GM18519 (cell line): ENCODE data around the gene NUDT8.
"Not testable (repeated sequence)": the region's sequence is repeated elsewhere in the genome, so short reads cannot be mapped to it uniquely, and the experiment has no call there.

Source experiments
- ATAC-seq: cut with Tn5 transposase; IDR thresholded peaks from one replicate; pipeline ENCODE4 v1.9.1; 2021; ENCODE audit warnings: mild to moderate bottlenecking, moderate library complexity; ENCODE audit not compliant: unreplicated experiment, low FRiP score

The NUDT8 gene

GRCh38 chr11:67596753-67597300, 32.9 kb downstream of the NUDT8 start:
- no peak for ATAC-seq

GRCh38 chr11:67594480-67594879, 35.3 kb downstream of the NUDT8 start:
- no peak for ATAC-seq

- ATAC-seq, result no peak
Measured at GRCh38 chr11:67593565-67593905, 36.2 kb downstream of the NUDT8 start.

- ATAC-seq, result no peak
Measured at GRCh38 chr11:67592880-67593564, 36.7 kb downstream of the NUDT8 start.

DNA sequence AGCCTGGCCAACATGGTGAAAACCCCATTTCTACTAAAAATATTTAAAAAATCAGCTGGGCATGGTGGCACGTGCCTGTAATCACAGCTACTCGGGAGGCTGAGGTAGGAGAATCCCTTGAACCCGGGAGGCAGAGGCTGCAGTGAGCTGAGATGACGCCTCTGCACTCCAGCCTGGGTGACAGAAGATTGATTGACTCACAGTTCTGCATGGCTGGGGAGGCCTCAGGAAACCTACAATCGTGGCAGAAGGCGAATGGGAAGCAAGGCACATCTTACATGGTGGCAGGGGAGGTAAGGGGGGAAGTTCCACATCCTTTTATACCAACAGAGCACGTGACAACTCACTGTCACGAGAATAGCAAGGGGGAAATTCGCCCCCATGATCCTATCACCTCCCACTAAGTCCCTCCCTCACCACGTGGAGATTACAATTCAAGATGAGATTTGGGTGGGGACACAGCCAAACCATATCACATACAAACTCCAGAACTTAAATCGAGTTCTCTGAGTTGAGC, 40.8 kb downstream of the NUDT8 start:
- ATAC-seq, result not testable (repeated sequence)

- no peak for ATAC-seq
Measured at GRCh38 chr11:67588136-67588503, 41.6 kb downstream of the NUDT8 start.

DNA sequence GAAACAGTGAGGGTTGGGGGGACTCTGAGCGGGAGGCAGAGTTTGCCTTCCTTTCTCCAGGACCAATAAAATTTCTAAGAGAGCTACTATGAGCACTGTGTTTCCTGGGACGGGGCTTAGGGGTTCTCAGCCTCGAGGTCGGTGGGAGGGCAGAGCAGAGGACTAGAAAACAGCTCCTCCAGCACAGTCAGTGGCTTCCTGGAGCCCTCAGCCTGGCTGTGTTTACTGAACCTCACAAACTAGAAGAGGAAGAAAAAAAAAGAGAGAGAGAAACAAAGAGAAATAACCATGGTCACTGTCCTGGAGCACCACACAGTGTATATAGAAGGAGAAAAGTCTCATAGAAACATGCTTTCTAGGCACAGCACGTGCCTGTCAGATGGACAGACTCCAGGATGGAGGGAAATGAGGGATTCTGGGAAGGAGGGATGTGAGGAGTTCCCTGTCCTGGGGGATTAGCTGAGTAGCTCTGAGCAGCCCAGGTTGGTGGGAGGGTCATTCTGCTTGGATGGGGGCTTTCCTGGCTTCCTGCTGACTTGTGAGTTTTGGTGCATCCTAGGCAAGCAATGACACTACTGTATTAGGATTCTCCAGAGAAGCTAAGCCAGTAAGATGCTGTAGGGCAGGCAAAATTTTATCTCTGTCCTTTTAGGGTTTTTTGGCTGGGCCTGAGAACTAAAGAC, 43.0 kb downstream of the NUDT8 start:
- no peak for ATAC-seq

DNA sequence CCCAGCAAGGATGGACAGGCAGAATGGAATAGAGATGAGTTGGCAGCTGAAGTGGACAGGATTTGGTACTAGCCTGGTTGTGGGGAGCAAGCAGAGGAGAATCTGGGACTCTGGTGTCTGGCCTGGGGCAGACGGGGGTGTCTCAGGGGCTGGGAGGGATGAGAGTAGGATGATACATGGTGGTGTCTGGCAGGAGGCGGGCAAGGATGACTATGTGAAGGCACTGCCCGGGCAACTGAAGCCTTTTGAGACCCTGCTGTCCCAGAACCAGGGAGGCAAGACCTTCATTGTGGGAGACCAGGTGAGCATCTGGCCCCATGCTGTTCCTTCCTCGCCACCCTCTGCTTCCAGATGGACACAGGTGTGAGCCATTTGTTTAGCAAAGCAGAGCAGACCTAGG, 43.8 kb downstream of the NUDT8 start:
- no peak for ATAC-seq

DNA sequence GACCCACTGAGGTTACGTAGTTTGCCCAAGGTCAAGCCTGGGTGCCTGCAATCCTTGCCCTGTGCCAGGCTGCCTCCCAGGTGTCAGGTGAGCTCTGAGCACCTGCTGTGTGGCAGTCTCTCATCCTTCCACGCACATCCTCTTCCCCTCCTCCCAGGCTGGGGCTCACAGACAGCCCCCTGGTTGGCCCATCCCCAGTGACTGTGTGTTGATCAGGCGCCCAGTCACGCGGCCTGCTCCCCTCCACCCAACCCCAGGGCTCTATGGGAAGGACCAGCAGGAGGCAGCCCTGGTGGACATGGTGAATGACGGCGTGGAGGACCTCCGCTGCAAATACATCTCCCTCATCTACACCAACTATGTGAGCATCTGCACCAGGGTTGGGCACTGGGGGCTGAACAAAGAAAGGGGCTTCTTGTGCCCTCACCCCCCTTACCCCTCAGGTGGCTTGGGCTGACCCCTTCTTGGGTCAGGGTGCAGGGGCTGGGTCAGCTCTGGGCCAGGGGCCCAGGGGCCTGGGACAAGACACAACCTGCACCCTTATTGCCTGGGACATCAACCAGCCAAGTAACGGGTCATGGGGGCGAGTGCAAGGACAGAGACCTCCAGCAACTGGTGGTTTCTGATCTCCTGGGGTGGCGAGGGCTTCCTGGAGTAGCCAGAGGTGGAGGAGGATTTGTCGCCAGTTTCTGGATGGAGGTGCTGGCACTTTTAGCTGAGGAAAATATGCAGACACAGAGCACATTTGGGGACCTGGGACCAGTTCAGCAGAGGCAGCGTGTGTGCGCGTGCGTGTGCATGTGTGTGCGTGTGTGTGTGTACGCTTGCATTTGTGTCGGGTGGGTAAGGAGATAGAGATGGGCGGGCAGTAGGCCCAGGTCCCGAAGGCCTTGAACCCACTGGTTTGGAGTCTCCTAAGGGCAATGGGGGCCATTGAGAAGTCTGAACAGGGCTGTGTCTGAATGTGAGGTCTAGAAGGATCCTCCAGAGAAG, 44.6 kb downstream of the NUDT8 start:
- no peak for ATAC-seq

GRCh38 chr11:67584205-67584880, 45.4 kb downstream of the NUDT8 start:
- ATAC-seq, result no peak

- peak; percentile 43 for ATAC-seq
Measured at GRCh38 chr11:67583247-67584204, 46.2 kb downstream of the NUDT8 start, which contains the start of gene GSTP1. GSTP1 (plus strand) TSS chr11:67583812; CDS start chr11:67583844, 32 bp downstream.

DNA sequence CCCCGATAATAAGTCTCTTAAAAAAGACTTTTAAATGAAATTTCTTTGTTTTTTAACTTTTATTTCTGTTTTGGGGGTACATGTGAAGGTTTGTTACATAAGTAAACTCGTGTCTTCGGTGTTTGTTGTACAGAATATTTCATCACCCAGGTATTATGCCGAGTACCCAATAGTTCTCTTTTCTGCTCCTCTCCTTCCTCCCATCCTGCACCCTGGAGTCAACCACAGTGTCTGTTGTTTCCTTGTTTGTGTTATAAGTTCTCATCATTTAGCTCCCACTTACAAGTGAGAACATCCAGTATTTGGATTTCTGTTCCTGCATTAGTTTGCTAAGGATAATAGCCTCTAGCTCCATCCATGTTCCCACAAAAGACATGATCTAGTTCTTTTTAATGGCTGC, 47.7 kb downstream of the NUDT8 start:
- ATAC-seq, result no peak

DNA sequence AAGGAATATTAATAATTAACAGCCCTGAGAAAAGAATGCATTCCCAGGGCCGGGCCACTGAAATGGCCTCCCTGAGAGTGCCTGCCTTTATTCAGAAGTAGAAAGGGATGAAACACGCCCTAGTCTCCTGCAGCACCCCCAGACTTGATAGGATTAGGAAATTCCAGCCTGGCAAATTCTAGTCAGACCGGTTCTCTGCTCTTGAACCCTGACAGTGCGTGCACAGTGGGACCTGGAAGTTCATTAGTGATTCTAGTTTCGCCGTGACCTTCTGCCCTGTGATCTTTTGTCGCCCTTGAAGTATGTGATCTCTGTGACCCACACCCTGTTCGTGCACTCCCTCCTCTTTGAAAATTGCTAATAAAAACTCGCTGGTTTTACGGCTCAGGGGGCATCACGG, 48.3 kb downstream of the NUDT8 start:
- ATAC-seq, result no peak

DNA sequence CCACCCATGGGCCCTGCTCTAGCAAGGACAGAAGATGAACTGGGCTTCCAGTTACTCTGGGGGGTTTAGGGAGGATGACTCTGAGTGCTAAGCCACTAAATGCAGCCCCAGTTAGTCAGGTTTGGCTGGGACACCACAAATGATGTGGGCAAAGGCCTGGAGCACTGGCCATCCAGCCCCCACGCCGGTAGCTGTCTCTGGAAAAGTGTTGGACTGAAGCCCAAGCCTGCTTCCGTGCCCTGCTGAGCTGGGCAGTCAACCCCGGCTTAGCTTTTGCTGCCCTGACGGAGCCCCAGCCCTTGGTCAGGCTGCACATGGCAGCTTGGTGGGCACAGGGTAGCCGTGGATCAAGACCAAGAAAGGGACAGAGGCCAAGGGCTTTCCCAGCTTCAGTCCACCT, 51.8 kb downstream of the NUDT8 start:
- no peak for ATAC-seq
